Raji (cell line): ENCODE data around the gene PRKCA.

Experiments
- POLR2A ChIP-seq: IDR thresholded peaks from 2 replicates; pipeline ENCODE4 v1.6.1; 2011; ENCODE audit warnings: low read depth, low read length, control low read depth; ENCODE audit not compliant: insufficient read depth

Gene PRKCA

GRCh38 chr17:66281661-66282369, 20.6 kb upstream of the PRKCA start:
- TF ChIP-seq POLR2A, result no peak

GRCh38 chr17:66283296-66283934, 19.0 kb upstream of the PRKCA start:
- TF ChIP-seq POLR2A, result no peak

- no peak for TF ChIP-seq POLR2A
Observed at GRCh38 chr17:66283971-66284370, 18.4 kb upstream of the PRKCA start.

- TF ChIP-seq POLR2A, result no peak
Observed at GRCh38 chr17:66285149-66285548, 17.3 kb upstream of the PRKCA start.

GRCh38 chr17:66287911-66288310, 14.5 kb upstream of the PRKCA start:
- no peak for TF ChIP-seq POLR2A

- TF ChIP-seq POLR2A, result no peak
Observed at GRCh38 chr17:66290101-66290722, 12.2 kb upstream of the PRKCA start.

- TF ChIP-seq POLR2A, result no peak
Observed at GRCh38 chr17:66292353-66292752, 10.1 kb upstream of the PRKCA start.

- no peak for TF ChIP-seq POLR2A
Observed at GRCh38 chr17:66296289-66296725, 6.1 kb upstream of the PRKCA start.

GRCh38 chr17:66299711-66300110, 2.7 kb upstream of the PRKCA start:
- no peak for TF ChIP-seq POLR2A

- no peak for TF ChIP-seq POLR2A
Observed at GRCh38 chr17:66300956-66301355, 1.5 kb upstream of the PRKCA start.

GRCh38 chr17:66301367-66301863, 998 bp upstream of the PRKCA start:
- TF ChIP-seq POLR2A, result no peak

- TF ChIP-seq POLR2A, result no peak
Observed at GRCh38 chr17:66302761-66303626, 581 bp downstream of the PRKCA start.

- no peak for TF ChIP-seq POLR2A
Observed at GRCh38 chr17:66304304-66305174, 2.1 kb downstream of the PRKCA start.

GRCh38 chr17:66306446-66306845, 4.0 kb downstream of the PRKCA start:
- no peak for TF ChIP-seq POLR2A
